ENCODE results near the gene LRRC8B. TPM values are rescaled to one million over a fixed set of nuclear protein-coding genes. Genes with fewer than 3 reads are reported as not detected.

LRRC8B gene
- total and polyA plus RNA-seq, 2 donors from 2014 or later: 2.4 to 15.1 TPM

DNA sequence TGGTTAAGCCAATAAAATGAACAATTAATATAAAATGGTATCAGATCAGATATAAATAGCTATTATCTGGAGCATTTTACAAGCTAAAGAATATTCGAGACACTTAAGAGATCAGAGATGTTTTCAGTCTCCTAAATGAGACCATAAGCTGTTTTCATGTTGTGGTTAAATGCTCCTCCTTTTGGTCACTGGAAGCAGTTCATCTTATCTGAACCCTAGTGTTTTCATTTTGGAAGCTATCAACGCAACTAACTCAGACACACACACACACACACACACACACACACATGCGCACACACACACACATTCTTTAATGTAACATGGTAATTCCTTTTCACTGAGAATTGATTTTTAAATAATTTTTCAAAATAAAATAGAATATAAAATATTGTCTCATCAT lies 98.3 kb downstream of the LRRC8B start:
- H3K4me1 ChIP-seq (ENCODE audit: control insufficient read depth in 2 of 3, insufficient read depth in 2 of 3, low read depth in 1 of 3, low read length in 3 of 3): peaks cover 0 to 3% (median 0%) of the 10 kb centered on the region in 3 donors
- H3K4me3 ChIP-seq (ENCODE audit: low read length in 3 of 3): no peak overlapping the region
- H3K36me3 ChIP-seq (ENCODE audit: control insufficient read depth in 2 of 3, insufficient read depth in 3 of 3, low read length in 3 of 3): no peaks in the 10 kb centered on the region
- no peaks in the 10 kb centered on the region for H3K9me3 ChIP-seq (ENCODE audit: control insufficient read depth in 2 of 3, insufficient read depth in 1 of 3, low read length in 3 of 3)
- no peak overlapping the region for H3K27ac ChIP-seq (ENCODE audit: low read depth in 2 of 2, low read length in 2 of 2)
- DNase-seq: no peak
- no peaks in the 10 kb centered on the region for H3K27me3 ChIP-seq (ENCODE audit: control insufficient read depth, insufficient read depth, low read length)
- no peak for FAIRE-seq
- H3K9ac ChIP-seq (ENCODE audit: low read length in 3 of 3): no peak overlapping the region
- no peak for TF ChIP-seq CTCF (IDR thresholded peaks at IDR 0.05; ENCODE audit: borderline replicate concordance, extremely low read depth, insufficient read depth)
- intact Hi-C loops (cut with DNase I): no loop called here

DNA sequence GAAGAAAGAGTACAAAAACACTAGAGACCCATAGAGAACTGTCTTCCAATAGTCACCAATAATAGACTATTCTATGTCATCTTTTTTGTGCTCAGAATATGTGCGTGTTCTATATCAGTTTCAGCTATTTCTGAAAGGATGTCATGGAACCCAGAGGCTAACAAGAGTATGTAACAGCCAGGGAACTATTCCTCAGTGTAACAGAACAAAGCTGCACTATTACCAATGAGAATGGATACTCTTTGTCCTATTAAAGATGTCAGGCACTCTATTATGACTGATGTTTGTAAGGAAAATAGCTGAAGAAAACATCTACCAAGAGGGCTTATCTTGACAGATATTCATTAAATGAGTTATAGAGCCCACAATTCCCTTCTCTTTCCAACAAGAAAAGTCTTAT lies 99.7 kb downstream of the LRRC8B start:
- Histone ChIP-seq H3K9ac (ENCODE audit: low read length in 3 of 3) (no peak overlapping the region), H3K4me3 (ENCODE audit: low read length in 3 of 3) (no peak overlapping the region), H3K27me3 (ENCODE audit: control insufficient read depth, insufficient read depth, low read length) (no peaks in the 10 kb centered on the region), H3K27ac (ENCODE audit: low read depth in 2 of 2, low read length in 2 of 2) (no peak overlapping the region), H3K9me3 (ENCODE audit: control insufficient read depth in 2 of 3, insufficient read depth in 1 of 3, low read length in 3 of 3) (no peaks in the 10 kb centered on the region), H3K36me3 (ENCODE audit: control insufficient read depth in 2 of 3, insufficient read depth in 3 of 3, low read length in 3 of 3) (no peaks in the 10 kb centered on the region), H3K4me1 (ENCODE audit: control insufficient read depth in 2 of 3, insufficient read depth in 2 of 3, low read depth in 1 of 3, low read length in 3 of 3) (peaks cover 0 to 3% (median 0%) of the 10 kb centered on the region in 3 donors)
- FAIRE-seq (no peak), DNase-seq (no peak)
- no peak for TF ChIP-seq CTCF (IDR thresholded peaks at IDR 0.05; ENCODE audit: borderline replicate concordance, extremely low read depth, insufficient read depth)
- intact Hi-C loops (cut with DNase I): no loop called here

DNA sequence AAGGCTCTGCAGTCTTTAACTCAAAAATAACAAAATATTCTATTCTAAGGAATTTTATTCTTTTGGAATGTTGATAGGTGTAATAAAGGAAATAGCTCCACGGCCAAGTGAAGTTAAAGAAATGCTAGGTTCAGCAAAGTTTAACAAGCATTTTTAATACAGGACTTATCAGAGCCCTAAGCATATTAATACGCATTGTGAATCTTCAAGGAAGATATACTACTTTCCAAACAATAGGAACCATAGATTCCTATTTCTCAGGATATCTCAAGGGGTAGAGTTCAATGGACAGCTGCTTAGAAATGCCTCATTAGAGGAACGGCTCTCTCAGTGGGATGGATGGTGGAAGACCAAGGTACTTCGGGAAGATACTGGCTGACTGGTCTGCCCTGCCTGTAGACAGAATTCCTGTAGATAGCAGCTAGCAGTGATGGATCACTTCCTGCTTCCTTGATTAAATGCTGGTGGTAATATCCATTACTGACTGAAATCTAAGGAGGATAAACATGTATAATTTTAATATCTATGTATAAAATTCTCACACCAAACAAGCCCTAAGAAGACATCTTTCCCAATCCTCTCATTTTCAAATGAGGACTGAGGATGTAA lies 100.2 kb downstream of the LRRC8B start:
- peaks cover 0 to 3% (median 0%) of the 10 kb centered on the region in 3 donors for H3K4me1 ChIP-seq (ENCODE audit: control insufficient read depth in 2 of 3, insufficient read depth in 2 of 3, low read depth in 1 of 3, low read length in 3 of 3)
- intact Hi-C loops (cut with DNase I): no loop called here
- H3K9ac ChIP-seq (ENCODE audit: low read length in 3 of 3): no peak overlapping the region
- DNase-seq (no peak), FAIRE-seq (no peak)
- no peak overlapping the region for H3K27ac ChIP-seq (ENCODE audit: low read depth in 2 of 2, low read length in 2 of 2)
- TF ChIP-seq CTCF (IDR thresholded peaks at IDR 0.05; ENCODE audit: borderline replicate concordance, extremely low read depth, insufficient read depth): no peak
- no peaks in the 10 kb centered on the region for H3K27me3 ChIP-seq (ENCODE audit: control insufficient read depth, insufficient read depth, low read length)
- no peaks in the 10 kb centered on the region for H3K9me3 ChIP-seq (ENCODE audit: control insufficient read depth in 2 of 3, insufficient read depth in 1 of 3, low read length in 3 of 3)
- no peaks in the 10 kb centered on the region for H3K36me3 ChIP-seq (ENCODE audit: control insufficient read depth in 2 of 3, insufficient read depth in 3 of 3, low read length in 3 of 3)
- H3K4me3 ChIP-seq (ENCODE audit: low read length in 3 of 3): no peak overlapping the region

- DNase-seq (no peak), FAIRE-seq (no peak)
- H3K4me3 ChIP-seq (ENCODE audit: low read length in 3 of 3): no peak overlapping the region
- no peak overlapping the region for H3K27ac ChIP-seq (ENCODE audit: low read depth in 2 of 2, low read length in 2 of 2)
- intact Hi-C loops (cut with DNase I): no loop called here
- no peaks in the 10 kb centered on the region for H3K27me3 ChIP-seq (ENCODE audit: control insufficient read depth, insufficient read depth, low read length)
- H3K9ac ChIP-seq (ENCODE audit: low read length in 3 of 3): no peak overlapping the region
- H3K36me3 ChIP-seq (ENCODE audit: control insufficient read depth in 2 of 3, insufficient read depth in 3 of 3, low read length in 3 of 3): no peaks in the 10 kb centered on the region
- no peaks in the 10 kb centered on the region for H3K9me3 ChIP-seq (ENCODE audit: control insufficient read depth in 2 of 3, insufficient read depth in 1 of 3, low read length in 3 of 3)
- H3K4me1 ChIP-seq (ENCODE audit: control insufficient read depth in 2 of 3, insufficient read depth in 2 of 3, low read depth in 1 of 3, low read length in 3 of 3): peaks cover 0 to 8% (median 3%) of the 10 kb centered on the region in 3 donors
- no peak for TF ChIP-seq CTCF (IDR thresholded peaks at IDR 0.05; ENCODE audit: borderline replicate concordance, extremely low read depth, insufficient read depth)
These were observed 103.0 kb downstream of the LRRC8B start for GRCh38 chr1:89627596-89627962.

Data from kidney (tissue), 14 donors.